ENCODE data around the gene LCNL1.

LCNL1 gene

GRCh38 chr9:136965771-136966484 lies 16.9 kb upstream of the LCNL1 start:
- TF ChIP-seq, protein P1, sequence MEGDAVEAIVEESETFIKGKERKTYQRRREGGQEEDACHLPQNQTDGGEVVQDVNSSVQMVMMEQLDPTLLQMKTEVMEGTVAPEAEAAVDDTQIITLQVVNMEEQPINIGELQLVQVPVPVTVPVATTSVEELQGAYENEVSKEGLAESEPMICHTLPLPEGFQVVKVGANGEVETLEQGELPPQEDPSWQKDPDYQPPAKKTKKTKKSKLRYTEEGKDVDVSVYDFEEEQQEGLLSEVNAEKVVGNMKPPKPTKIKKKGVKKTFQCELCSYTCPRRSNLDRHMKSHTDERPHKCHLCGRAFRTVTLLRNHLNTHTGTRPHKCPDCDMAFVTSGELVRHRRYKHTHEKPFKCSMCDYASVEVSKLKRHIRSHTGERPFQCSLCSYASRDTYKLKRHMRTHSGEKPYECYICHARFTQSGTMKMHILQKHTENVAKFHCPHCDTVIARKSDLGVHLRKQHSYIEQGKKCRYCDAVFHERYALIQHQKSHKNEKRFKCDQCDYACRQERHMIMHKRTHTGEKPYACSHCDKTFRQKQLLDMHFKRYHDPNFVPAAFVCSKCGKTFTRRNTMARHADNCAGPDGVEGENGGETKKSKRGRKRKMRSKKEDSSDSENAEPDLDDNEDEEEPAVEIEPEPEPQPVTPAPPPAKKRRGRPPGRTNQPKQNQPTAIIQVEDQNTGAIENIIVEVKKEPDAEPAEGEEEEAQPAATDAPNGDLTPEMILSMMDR (IDR thresholded peaks at IDR 0.05; ENCODE audit: low read depth, low read length) = no peak
- H3K4me3 ChIP-seq (ENCODE audit: low read depth, low read length) = no peak overlapping the region

DNA sequence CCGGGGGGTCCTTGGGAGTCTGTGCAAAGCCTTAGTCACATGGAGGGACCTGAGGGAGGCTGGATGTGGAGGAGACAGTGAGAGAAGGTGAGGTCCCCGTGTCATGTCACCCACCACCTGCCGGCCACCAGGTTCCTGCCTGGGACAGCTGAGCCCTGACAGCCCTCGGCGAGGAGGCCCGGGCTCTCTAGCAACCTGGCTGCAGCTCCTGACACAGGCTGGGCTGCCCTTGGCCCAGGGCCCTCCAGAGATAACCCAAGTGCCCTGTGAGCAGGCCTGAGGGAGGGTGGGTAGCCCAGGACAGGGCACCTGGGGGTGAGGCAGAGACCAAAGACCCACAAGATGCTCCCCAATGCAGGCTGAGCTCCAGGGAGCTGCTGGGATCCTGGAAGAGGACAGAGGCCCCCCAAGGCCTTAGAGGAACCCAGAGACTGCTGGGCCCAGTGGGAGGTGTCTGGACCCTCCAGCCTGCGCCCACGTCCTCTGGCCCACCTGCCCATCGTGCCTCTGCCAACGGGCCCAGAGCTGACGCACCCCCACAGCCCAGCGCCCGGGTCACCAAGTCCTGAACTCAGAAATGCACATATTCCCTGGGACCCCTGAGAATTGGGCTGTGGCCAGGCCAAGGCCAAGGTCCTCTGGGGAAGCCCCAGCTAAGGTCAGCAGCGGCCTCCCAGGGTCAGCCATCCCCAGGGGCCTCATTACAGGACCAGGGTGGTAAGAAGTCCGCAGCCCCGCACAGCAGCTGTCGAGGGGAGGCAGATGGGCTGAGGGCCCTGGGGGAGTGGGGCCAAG lies 14.3 kb upstream of the LCNL1 start:
- TF ChIP-seq, protein P1 (IDR thresholded peaks at IDR 0.05; ENCODE audit: low read depth, low read length) = no peak
- H3K4me3 ChIP-seq (ENCODE audit: low read depth, low read length) = no peak overlapping the region

GRCh38 chr9:136969150-136969549 lies 13.6 kb upstream of the LCNL1 start:
- TF ChIP-seq, protein P1 (IDR thresholded peaks at IDR 0.05; ENCODE audit: low read depth, low read length) = no peak
- H3K4me3 ChIP-seq (ENCODE audit: low read depth, low read length) = no peak overlapping the region

- H3K4me3 ChIP-seq (ENCODE audit: low read depth, low read length) = no peak overlapping the region
- TF ChIP-seq, protein P1 (IDR thresholded peaks at IDR 0.05; ENCODE audit: low read depth, low read length) = no peak
These were observed 13.0 kb upstream of the LCNL1 start for GRCh38 chr9:136969774-136970173.

DNA sequence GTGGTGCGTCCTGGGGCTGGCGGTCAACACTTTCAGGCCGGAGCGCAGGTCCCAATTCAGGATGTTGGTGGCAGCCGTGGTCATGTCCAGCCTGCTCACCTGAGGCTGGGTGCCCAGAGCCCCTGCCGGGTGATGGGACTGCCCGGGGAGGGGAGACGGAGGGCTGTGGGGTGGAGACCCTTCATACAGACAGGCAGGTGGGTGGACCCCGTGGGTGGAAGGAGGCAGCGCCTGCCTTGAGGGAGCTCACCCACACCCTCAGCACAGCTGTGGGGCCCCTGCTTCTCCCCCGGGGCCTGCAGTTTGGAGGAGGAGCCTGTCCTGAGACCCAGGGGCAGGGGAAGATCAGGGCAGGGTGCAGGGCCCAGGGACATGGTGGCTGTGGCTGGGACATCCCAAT lies 12.4 kb upstream of the LCNL1 start:
- TF ChIP-seq, protein P1 (IDR thresholded peaks at IDR 0.05; ENCODE audit: low read depth, low read length) = no peak
- no peak overlapping the region for H3K4me3 ChIP-seq (ENCODE audit: low read depth, low read length)

DNA sequence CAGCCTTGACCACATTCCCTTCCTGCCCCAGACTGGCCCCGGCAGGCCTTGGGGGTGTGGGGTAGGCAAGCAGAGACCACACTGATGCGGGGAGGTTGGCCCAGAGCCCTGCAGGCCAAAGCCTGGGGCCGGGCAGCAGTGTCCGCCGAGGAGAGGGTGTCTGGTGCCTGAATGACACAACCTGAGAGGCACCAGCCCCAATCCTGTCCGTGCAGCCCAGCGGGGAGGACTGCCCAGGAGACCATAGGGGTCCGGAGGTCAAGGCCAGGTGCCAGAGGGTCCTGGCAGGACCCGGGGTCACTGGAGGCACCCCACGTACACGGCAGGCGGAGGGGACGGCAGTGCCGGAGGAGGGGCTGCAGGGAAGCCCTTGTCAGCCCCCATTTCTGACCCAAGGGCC lies 11.0 kb upstream of the LCNL1 start:
- TF ChIP-seq, protein P1 (IDR thresholded peaks at IDR 0.05; ENCODE audit: low read depth, low read length) = no peak
- H3K4me3 ChIP-seq (ENCODE audit: low read depth, low read length) = no peak overlapping the region

DNA sequence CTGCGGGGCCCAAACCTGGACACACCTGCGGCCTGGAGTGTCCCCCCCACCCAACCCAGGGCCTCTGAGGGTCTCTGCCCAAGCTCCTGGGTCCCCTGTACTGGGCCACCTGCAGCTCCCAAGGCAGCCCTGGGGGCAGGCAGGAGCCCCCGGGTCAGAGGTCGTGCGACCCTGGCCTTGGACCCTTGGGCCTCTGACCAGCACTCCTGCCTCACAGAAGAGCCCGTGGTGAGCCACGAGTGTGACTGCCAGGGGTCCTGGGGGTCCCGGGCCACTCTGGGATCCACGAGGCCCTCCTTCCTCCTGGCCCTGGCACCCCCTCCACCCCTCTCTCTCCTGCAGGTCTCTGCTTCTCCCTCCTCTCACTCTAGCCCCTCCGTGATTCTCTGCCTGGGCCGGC lies 10.5 kb upstream of the LCNL1 start:
- H3K4me3 ChIP-seq (ENCODE audit: low read depth, low read length) = no peak overlapping the region
- TF ChIP-seq, protein P1 (IDR thresholded peaks at IDR 0.05; ENCODE audit: low read depth, low read length) = no peak

All from WI38 (cell line).